Gastrocnemius medialis (tissue), 4 donors: ENCODE results near the gene TBXA2R.

Source experiments
- CTCF ChIP-seq, 5 experiments: fragments of 450-650 bp in 3 of 5; fragments of 200-600 bp in 2 of 5; sonication (generic) in 2 of 5; IDR thresholded peaks in 4 of 5; conservative IDR thresholded peaks in 1 of 5; 1 replicate in 4 of 5; 2 replicates in 1 of 5; pipeline ENCODE4 v1.5.1; 2016 to 2019; ENCODE audit warnings: antibody characterized with exemption in 5 of 5, mild to moderate bottlenecking in 3 of 5, moderate library complexity in 3 of 5
- POLR2A ChIP-seq, 2 donors: fragments of 450-650 bp; IDR thresholded peaks; one replicate each; pipeline ENCODE4 v1.6.1; 2017; ENCODE audit warnings: antibody characterized with exemption in 2 of 2, mild to moderate bottlenecking in 2 of 2, moderate library complexity in 2 of 2

- TF ChIP-seq CTCF (IDR thresholded peaks at IDR 0.05 in 4 of 5, conservative IDR thresholded peaks at IDR 0.05 in 1 of 5) = no peak
- no peak for TF ChIP-seq POLR2A (IDR thresholded peaks at IDR 0.05)
Observed at GRCh38 chr19:3545669-3546034, 61.0 kb downstream of the TBXA2R start.
